Small intestine (tissue), 7 donors: ENCODE results near the gene ZAP70. TPM values are rescaled to one million over a fixed set of nuclear protein-coding genes. Genes with fewer than 3 reads are reported as not detected.
A peak's percentile ranks its signal among the peaks of the same experiment; 100 is the strongest.

Source experiments
- DNase-seq, 2 donors: peaks; one replicate each; pipeline versions ENCODE4 v3.0.0 to v3.0.0-alpha.2; 2013
- FAIRE-seq: peaks from 2 replicates; lab custom pipeline; 2012; peaks lifted over from hg19 to GRCh38; lab: Jason Lieb, UNC
- H3K27ac ChIP-seq, 3 donors: one replicate each; pipeline ENCODE4 v1.5.1; 2013; ENCODE audit warnings: low read length in 2 of 3, mild to moderate bottlenecking in 2 of 3, control low read depth in 1 of 3, inconsistent platforms in 1 of 3, low read depth in 1 of 3, moderate library complexity in 1 of 3
- H3K27me3 ChIP-seq, 3 donors: one replicate each; pipeline ENCODE4 v1.6.1; 2013; ENCODE audit warnings: low read length in 3 of 3, inconsistent platforms in 1 of 3; ENCODE audit not compliant: control insufficient read depth in 3 of 3, insufficient read depth in 3 of 3
- H3K36me3 ChIP-seq, 3 donors: one replicate each; pipeline ENCODE4 v1.6.1; 2013; ENCODE audit warnings: low read length in 3 of 3, inconsistent platforms in 1 of 3, low read depth in 1 of 3, mild to moderate bottlenecking in 1 of 3, moderate library complexity in 1 of 3; ENCODE audit not compliant: control insufficient read depth in 3 of 3, insufficient read depth in 2 of 3
- H3K4me1 ChIP-seq, 3 donors: one replicate each; pipeline ENCODE4 v1.6.1; 2013; ENCODE audit warnings: low read length in 2 of 3, inconsistent platforms in 1 of 3, low read depth in 1 of 3, mild to moderate bottlenecking in 1 of 3, moderate library complexity in 1 of 3; ENCODE audit not compliant: control insufficient read depth in 3 of 3, insufficient read depth in 2 of 3
- H3K4me3 ChIP-seq, 3 donors: one replicate each; pipeline ENCODE4 v1.5.1; 2013; ENCODE audit warnings: low read length in 3 of 3, control low read depth in 1 of 3, inconsistent platforms in 1 of 3, low read depth in 1 of 3, mild to moderate bottlenecking in 1 of 3, moderate library complexity in 1 of 3
- H3K9me3 ChIP-seq, 2 donors: one replicate each; pipeline ENCODE4 v1.6.1; 2013; ENCODE audit warnings: low read depth in 1 of 2, low read length in 1 of 2; ENCODE audit not compliant: control insufficient read depth in 2 of 2, insufficient read depth in 1 of 2
- WGBS, 3 donors: extraction: QIAGEN DNeasy Blood & Tissue Kit; methylation state at CpG; one replicate each; pipeline ENCODE4 v1.1.7; 2013; 5-methylcytosine and 5-hydroxymethylcytosine counted together
- polyA plus RNA-seq, 4 donors: library from polyadenylated mRNA; stranded (reverse) in 3 of 4; unstranded in 1 of 4; fragments of 200-250 nt in 3 of 4; fragments of 120-200 nt in 1 of 4; gene quantifications; one replicate each; pipeline versions ENCODE4 v1.2.1 to v1.2.3, GENCODE V29; 2013
- donor health status: healthy with polysubstance abuse.
- donor health status: control.
- donor health status: control.
- donor health status: Bipolar disorder and iron deficiency.
- donor health status: healthy.

The ZAP70 gene
- polyA plus RNA-seq, 4 donors: 2.5 to 15.9 (median 3.9) TPM

- 87 to 98% (median 93%) methylated on average over 6 of the region's 6 CpGs for WGBS, 3 donors
- no peaks in the 10 kb centered on the region for H3K27me3 ChIP-seq
- H3K27ac ChIP-seq: no peak overlapping the region
- no peak overlapping the region for H3K4me3 ChIP-seq
- no peaks in the 10 kb centered on the region for H3K36me3 ChIP-seq
- no peaks in the 10 kb centered on the region for H3K9me3 ChIP-seq
- no peaks in the 10 kb centered on the region for H3K4me1 ChIP-seq
- FAIRE-seq (no peak), DNase-seq (no peak)
Observed at GRCh38 chr2:97701851-97702465, 11.4 kb upstream of the ZAP70 start.

- H3K27ac ChIP-seq: no peak overlapping the region
- WGBS, 3 donors: 90 to 91% (median 91%) methylated on average over 19 of the region's 19 CpGs
- no peaks in the 10 kb centered on the region for H3K27me3 ChIP-seq
- FAIRE-seq (no peak), DNase-seq (no peak)
- peaks cover 0 to 3% (median 2%) of the 10 kb centered on the region in 3 donors for H3K4me1 ChIP-seq
- H3K9me3 ChIP-seq: no peaks in the 10 kb centered on the region
- no peak overlapping the region for H3K4me3 ChIP-seq
- no peaks in the 10 kb centered on the region for H3K36me3 ChIP-seq
Observed at GRCh38 chr2:97702731-97703470, 10.5 kb upstream of the ZAP70 start.

GRCh38 chr2:97703741-97704140 is 9.6 kb upstream of the ZAP70 start:
- Histone ChIP-seq H3K9me3 (no peaks in the 10 kb centered on the region), H3K4me3 (no peak overlapping the region), H3K36me3 (no peaks in the 10 kb centered on the region), H3K4me1 (peaks cover 0 to 4% (median 3%) of the 10 kb centered on the region in 3 donors), H3K27me3 (no peaks in the 10 kb centered on the region), H3K27ac (no peak overlapping the region)
- FAIRE-seq (no peak), DNase-seq (no peak)
- WGBS, 3 donors: 67 to 81% (median 77%) methylated on average over 3 of the region's 3 CpGs

- H3K9me3 ChIP-seq: no peaks in the 10 kb centered on the region
- H3K36me3 ChIP-seq: no peaks in the 10 kb centered on the region
- FAIRE-seq (no peak), DNase-seq (no peak)
- H3K27ac ChIP-seq: no peak overlapping the region
- no peak overlapping the region for H3K4me3 ChIP-seq
- H3K27me3 ChIP-seq: no peaks in the 10 kb centered on the region
- H3K4me1 ChIP-seq: peaks cover 0 to 4% (median 3%) of the 10 kb centered on the region in 3 donors
- 91 to 95% (median 94%) methylated on average over 5 of the region's 5 CpGs for WGBS, 3 donors
Observed at GRCh38 chr2:97704989-97705388, 8.4 kb upstream of the ZAP70 start.

- H3K27ac ChIP-seq: no peak overlapping the region
- DNase-seq (no peak), FAIRE-seq (no peak)
- no peaks in the 10 kb centered on the region for H3K36me3 ChIP-seq
- no peak overlapping the region for H3K4me3 ChIP-seq
- WGBS, 3 donors: 95 to 98% (median 96%) methylated on average over 13 of the region's 13 CpGs
- peaks cover 0 to 4% (median 3%) of the 10 kb centered on the region in 3 donors for H3K4me1 ChIP-seq
- H3K27me3 ChIP-seq: peaks cover 0 to 3% (median 0%) of the 10 kb centered on the region in 3 donors
- H3K9me3 ChIP-seq: no peaks in the 10 kb centered on the region
Observed at GRCh38 chr2:97706112-97706511, 7.3 kb upstream of the ZAP70 start.

GRCh38 chr2:97706708-97707345 is 6.5 kb upstream of the ZAP70 start:
- 80 to 83% (median 82%) methylated on average over 11 of the region's 11 CpGs for WGBS, 3 donors
- H3K4me3 ChIP-seq: no peak overlapping the region
- H3K27me3 ChIP-seq: peaks cover 0 to 7% (median 0%) of the 10 kb centered on the region in 3 donors
- DNase-seq (no peak), FAIRE-seq (no peak)
- peak overlapping the region in 1 of 3 donors; percentile 13 for H3K27ac ChIP-seq
- H3K4me1 ChIP-seq: peaks cover 0 to 4% (median 3%) of the 10 kb centered on the region in 3 donors
- H3K36me3 ChIP-seq: no peaks in the 10 kb centered on the region
- no peaks in the 10 kb centered on the region for H3K9me3 ChIP-seq

GRCh38 chr2:97707362-97708047 is 5.9 kb upstream of the ZAP70 start:
- no peak overlapping the region for H3K4me3 ChIP-seq
- peak overlapping the region in 1 of 3 donors; percentile 13 for H3K27ac ChIP-seq
- H3K36me3 ChIP-seq: no peaks in the 10 kb centered on the region
- no peak for FAIRE-seq
- DNase-seq: peak; percentile 27 to 92
- H3K9me3 ChIP-seq: no peaks in the 10 kb centered on the region
- 29 to 64% (median 37%) methylated on average over 11 of the region's 11 CpGs for WGBS, 3 donors
- H3K4me1 ChIP-seq: peaks cover 0 to 4% (median 3%) of the 10 kb centered on the region in 3 donors
- peaks cover 0 to 7% (median 0%) of the 10 kb centered on the region in 3 donors for H3K27me3 ChIP-seq

- 77 to 89% (median 79%) methylated on average over 4 of the region's 4 CpGs for WGBS, 3 donors
- Histone ChIP-seq H3K4me1 (peaks cover 0 to 4% (median 3%) of the 10 kb centered on the region in 3 donors), H3K36me3 (no peaks in the 10 kb centered on the region), H3K27me3 (peaks cover 0 to 7% (median 0%) of the 10 kb centered on the region in 3 donors), H3K9me3 (no peaks in the 10 kb centered on the region), H3K4me3 (no peak overlapping the region), H3K27ac (no peak overlapping the region)
- FAIRE-seq (no peak), DNase-seq (no peak)
Observed at GRCh38 chr2:97708048-97708380, 5.4 kb upstream of the ZAP70 start.
